Measurements from ENCODE around the gene ZNF432.

GRCh38 chr19:51994048-51994644 is 54.5 kb downstream of the ZNF432 start:
- no peak for TF ChIP-seq CTCF (IDR thresholded peaks at IDR 0.05)
- TF ChIP-seq POLR2A (IDR thresholded peaks at IDR 0.05), result no peak
- TF ChIP-seq POLR2AphosphoS5 (IDR thresholded peaks at IDR 0.05), result no peak
- no peak for TF ChIP-seq EP300 (IDR thresholded peaks at IDR 0.05)

Data from suprapubic skin (tissue), 4 donors.